Mammary epithelial cell (primary cell): Measurements from ENCODE around the gene POLDIP3.

Experiments
- EZH2 ChIP-seq: IDR thresholded peaks from 2 replicates; pipeline ENCODE4 v1.6.1; 2012; ENCODE audit warnings: low read length, inconsistent platforms, borderline replicate concordance
- TF ChIP-seq, protein P1 (sequence below), 2 donors: IDR thresholded peaks in 1 of 2; conservative IDR thresholded peaks in 1 of 2; 2 replicates each; pipeline ENCODE4 v1.5.1; 2011 to 2012; ENCODE audit warnings: inconsistent platforms in 2 of 2, low read length in 2 of 2, mild to moderate bottlenecking in 2 of 2, control low read depth in 1 of 2, low read depth in 1 of 2; ENCODE audit not compliant: insufficient read depth in 1 of 2; ENCODE audit errors: extremely low read depth in 1 of 2

DNA sequence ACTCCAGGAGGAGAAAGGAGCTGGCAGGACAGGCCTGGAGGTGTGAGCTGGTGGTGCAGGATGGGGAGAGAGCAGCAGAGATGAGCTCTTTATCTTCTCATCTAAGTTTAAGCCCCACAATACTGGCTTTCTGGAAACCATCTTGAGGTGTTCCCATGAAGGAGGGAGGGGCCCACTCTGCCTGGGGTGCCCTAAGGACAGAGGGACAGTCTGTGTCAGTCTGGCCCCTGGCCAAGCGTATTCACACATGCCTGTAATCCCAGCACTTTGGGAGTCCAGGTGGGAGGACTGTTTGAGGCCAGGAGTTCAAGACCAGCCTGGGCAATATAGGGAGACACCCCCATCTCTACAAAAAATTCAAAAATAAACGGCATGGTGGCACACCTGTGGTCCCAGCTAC, 52.0 kb downstream of the POLDIP3 start:
- TF ChIP-seq, protein P1, sequence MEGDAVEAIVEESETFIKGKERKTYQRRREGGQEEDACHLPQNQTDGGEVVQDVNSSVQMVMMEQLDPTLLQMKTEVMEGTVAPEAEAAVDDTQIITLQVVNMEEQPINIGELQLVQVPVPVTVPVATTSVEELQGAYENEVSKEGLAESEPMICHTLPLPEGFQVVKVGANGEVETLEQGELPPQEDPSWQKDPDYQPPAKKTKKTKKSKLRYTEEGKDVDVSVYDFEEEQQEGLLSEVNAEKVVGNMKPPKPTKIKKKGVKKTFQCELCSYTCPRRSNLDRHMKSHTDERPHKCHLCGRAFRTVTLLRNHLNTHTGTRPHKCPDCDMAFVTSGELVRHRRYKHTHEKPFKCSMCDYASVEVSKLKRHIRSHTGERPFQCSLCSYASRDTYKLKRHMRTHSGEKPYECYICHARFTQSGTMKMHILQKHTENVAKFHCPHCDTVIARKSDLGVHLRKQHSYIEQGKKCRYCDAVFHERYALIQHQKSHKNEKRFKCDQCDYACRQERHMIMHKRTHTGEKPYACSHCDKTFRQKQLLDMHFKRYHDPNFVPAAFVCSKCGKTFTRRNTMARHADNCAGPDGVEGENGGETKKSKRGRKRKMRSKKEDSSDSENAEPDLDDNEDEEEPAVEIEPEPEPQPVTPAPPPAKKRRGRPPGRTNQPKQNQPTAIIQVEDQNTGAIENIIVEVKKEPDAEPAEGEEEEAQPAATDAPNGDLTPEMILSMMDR (conservative IDR thresholded peaks at IDR 0.05 in 1 of 2, IDR thresholded peaks at IDR 0.05 in 1 of 2; ENCODE audit: extremely low read depth in 1 of 2, insufficient read depth in 1 of 2, low read depth in 1 of 2, low read length in 2 of 2) = no peak
- no peak for TF ChIP-seq EZH2
